NCI-H128 (cell line): ENCODE data around the gene SHC3.
"Not testable (repeated sequence)": the region's sequence is repeated elsewhere in the genome, so short reads cannot be mapped to it uniquely, and the experiment has no call there.

ENCODE experiments used
- DNase-seq: peaks from one replicate; lab custom pipeline; 2025; ENCODE audit not compliant: unreplicated experiment; lab: John Stamatoyannopoulos, UW

SHC3 gene

DNA sequence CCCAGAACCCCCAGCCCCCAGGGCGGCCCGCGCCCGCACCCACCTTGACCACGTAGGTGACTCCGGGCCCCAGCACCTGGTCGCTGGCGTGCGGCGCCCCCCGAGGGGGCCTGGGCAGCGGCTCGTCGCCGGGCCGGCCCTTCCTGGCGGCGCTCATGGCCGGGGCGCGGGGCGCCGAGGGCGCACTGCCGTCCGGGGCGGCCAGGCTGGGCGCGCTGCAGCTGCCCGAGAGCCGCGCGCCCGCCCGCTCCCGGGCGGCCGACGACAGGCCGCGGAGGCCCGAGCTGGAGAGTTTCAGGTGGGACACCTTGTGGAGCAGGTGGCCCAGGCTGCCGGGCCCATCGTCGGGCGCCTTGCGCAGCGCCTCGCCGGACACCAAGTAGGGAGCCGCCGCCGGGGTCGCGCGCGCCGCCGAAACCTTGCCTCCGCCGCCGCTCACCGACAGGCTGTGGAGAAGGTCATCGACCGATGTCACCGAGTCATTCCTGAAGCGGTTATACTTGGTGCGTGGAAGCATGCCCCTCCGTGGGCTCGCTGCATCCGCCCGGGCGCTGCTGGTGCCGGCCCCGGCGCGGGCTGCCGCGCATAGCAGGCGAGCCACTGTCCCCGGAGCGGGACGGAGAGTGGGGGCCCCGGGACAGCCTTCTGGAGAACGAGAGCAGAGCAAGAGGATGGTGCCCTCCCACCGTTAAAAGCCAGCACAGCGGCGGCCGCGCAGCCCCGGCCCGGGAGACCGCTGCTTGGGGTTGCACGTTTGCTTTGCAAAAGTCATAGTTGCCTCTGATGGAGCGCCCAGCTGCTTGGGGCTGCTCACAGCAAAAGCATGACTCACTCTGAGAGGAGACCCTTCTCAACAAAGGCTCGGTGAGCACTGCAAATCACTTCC is at the start of gene SHC3:
Gene SHC3 (minus strand): TSS at position 875 of the 886 bp plus-strand sequence. CDS start 358 bp downstream, at position 517.
- DNase-seq, result no peak

- no peak for DNase-seq
Measured at GRCh38 chr9:89225991-89226471, 47.4 kb upstream of the SHC3 start.

GRCh38 chr9:89225587-89225986 is 47.0 kb upstream of the SHC3 start:
- no peak for DNase-seq

GRCh38 chr9:89225036-89225435 is 46.4 kb upstream of the SHC3 start:
- DNase-seq, result no peak

GRCh38 chr9:89224633-89225032 is 46.0 kb upstream of the SHC3 start:
- DNase-seq, result no peak

- DNase-seq, result no peak
Measured at GRCh38 chr9:89223396-89223977, 44.9 kb upstream of the SHC3 start.

DNA sequence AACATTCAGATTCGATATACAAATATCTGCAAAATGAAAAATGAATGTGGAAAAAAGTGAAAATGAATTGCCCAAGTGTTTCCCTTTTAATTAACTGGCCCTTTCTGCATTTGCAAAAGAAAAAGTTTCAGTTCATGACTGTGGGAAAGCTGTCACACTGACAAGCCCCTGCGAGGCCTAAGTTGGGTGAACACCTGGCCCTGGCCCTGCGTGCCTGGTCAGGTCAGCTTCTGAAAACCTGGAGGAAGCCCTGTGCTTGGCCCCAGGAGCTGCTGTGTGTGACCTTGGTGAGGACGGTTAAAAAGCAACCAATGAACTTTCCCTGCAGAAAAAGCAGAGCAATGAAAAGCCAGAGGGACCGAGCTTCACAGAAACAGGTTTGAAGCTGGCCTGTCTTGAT is 41.0 kb upstream of the SHC3 start:
- DNase-seq, result no peak

- DNase-seq, result no peak
Measured at GRCh38 chr9:89218040-89218928, 39.7 kb upstream of the SHC3 start.

- DNase-seq, result no peak
Measured at GRCh38 chr9:89215342-89215741, 36.7 kb upstream of the SHC3 start.

DNA sequence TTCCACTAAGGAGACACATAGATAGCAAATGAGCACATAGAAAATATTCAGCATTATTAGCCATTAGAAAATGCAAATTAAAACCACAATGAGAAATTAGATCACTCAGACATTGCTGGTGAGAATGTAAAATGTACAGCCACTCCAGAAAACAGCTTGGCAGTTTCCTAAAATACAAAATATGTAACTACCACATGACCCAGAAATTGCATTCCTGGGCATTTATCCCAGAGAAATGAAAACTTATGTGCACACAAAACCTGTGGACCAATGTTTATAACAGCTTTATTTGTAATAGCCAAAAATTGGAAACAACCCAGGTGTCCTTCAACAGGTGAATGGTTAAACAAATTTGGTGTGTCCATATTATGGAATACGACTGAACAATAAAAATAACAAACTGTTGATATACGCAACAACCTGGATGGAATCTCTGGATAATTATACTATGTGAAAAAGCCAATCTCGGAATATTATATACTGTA is 34.8 kb upstream of the SHC3 start:
- no peak for DNase-seq

DNA sequence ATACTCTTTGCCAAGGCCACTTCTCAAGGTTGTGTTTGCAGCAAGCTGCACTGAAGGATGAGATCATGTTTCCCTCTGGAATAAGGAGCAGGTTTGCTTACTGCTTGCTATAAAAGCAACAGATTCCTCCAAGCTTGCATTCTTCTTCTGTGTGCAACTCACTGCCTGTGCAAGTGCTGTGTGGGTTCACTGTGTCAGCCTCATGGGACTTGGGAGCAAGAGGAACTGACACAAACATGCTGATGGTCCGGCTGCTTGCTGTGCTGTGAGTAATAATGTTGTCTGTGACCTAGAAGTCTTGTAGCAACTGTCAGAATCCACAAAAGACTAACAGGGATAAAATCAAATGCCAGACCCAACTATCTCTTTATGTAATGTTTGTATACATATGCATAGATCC is 33.6 kb upstream of the SHC3 start:
- DNase-seq, result no peak

GRCh38 chr9:89209311-89209710 is 30.7 kb upstream of the SHC3 start:
- not testable (repeated sequence) for DNase-seq

- DNase-seq, result no peak
Measured at GRCh38 chr9:89207026-89207425, 28.4 kb upstream of the SHC3 start.

GRCh38 chr9:89204801-89205200 is 26.2 kb upstream of the SHC3 start:
- no peak for DNase-seq

- DNase-seq, result no peak
Measured at GRCh38 chr9:89195131-89195797, 16.6 kb upstream of the SHC3 start.

- DNase-seq, result no peak
Measured at GRCh38 chr9:89194421-89195130, 16.0 kb upstream of the SHC3 start.

- no peak for DNase-seq
Measured at GRCh38 chr9:89191004-89191403, 12.4 kb upstream of the SHC3 start.

DNA sequence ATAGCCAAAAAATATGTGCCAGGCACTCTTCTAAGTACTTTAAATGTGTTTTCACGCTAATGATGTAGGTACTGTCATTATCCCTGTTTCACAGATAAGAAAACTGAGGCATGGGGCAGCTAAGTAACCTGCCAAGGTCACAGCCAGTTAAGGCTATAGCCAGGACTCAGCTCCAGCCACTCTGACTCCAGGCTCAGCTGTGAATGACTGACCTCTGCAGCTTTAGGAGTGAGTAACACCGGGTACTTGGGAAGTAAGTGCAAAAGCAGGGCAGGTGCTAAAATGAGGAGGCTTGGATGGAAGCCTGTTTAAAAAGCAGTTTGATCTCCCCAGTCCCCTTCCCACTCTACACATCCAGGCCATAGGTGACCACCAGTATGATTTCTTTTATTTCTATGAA is 10.6 kb upstream of the SHC3 start:
- DNase-seq, result no peak

DNA sequence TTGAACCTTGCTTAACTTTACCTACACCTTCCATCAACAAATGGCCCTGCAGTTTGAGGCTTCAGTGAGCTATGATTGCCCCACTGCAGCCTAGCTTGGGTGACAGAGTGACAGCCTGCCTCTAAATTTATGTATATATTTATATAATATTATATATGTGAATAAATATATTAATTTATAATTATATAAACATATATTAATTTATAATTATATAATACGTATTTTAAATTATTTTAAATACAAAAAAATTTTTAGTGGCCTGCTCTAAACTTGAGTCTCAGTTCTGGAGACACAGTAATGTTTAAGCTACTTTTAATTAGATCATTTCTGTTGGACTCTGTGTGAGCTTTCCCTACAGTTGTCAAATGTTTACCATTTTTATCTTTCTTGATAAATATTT is 9.3 kb upstream of the SHC3 start:
- no peak for DNase-seq

GRCh38 chr9:89187541-89187940 is 8.9 kb upstream of the SHC3 start:
- DNase-seq, result no peak
